GM18868 (cell line): ENCODE measurements around the gene ATP6V1C2.

Experiments
- ATAC-seq: cut with Tn5 transposase; IDR thresholded peaks from one replicate; pipeline ENCODE4 v1.9.1; 2021; ENCODE audit warnings: mild to moderate bottlenecking, moderate library complexity; ENCODE audit not compliant: unreplicated experiment

Gene ATP6V1C2, protein sequence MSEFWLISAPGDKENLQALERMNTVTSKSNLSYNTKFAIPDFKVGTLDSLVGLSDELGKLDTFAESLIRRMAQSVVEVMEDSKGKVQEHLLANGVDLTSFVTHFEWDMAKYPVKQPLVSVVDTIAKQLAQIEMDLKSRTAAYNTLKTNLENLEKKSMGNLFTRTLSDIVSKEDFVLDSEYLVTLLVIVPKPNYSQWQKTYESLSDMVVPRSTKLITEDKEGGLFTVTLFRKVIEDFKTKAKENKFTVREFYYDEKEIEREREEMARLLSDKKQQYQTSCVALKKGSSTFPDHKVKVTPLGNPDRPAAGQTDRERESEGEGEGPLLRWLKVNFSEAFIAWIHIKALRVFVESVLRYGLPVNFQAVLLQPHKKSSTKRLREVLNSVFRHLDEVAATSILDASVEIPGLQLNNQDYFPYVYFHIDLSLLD

DNA sequence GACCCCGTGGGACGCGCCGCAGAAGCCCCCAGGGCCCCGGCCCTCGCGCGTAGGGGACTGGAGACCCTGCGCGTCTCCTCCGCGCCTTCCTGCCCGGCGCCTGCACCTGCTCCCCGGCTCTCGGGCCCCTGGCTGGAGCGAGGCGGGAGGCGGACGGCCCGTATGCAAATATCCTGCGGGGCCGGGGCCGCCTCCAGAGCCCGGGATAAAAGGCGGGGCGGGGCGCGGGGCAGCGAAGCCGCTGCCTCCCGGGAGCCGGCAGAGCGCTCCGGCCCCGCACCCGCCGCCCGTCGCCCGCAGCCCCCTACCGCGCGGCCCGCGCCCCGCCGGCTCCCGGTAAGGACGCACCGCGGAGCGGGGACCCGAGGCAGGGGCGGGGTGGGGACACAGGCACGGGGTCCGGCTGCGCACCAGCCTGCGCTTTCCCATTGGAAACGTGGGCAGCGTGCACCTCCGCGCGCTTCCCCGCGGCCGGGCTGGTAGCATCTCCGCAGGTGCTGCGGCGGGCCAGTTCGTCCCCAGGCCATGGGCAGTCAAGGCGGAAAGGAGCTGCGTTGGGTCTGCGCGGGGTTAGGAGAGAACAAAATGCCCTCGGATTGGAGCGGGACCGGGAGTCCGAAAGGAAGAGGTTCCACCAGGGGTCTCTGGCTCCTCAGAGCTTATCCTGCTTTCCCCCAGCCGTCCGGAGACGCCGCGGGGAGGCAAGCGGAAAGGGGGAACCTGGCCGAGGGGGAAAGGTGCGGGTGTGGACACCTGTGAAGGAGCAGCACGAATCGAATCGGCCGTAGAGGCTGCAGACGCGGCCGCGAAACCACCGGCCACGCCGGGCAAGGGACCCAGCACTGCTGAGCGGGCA, at the start of gene ATP6V1C2:
TSS of gene ATP6V1C2 (plus strand) at position 235 of the 856 bp plus-strand sequence. CDS start 1,220 bp downstream, outside the sequence.
- peak; percentile 52 for ATAC-seq

DNA sequence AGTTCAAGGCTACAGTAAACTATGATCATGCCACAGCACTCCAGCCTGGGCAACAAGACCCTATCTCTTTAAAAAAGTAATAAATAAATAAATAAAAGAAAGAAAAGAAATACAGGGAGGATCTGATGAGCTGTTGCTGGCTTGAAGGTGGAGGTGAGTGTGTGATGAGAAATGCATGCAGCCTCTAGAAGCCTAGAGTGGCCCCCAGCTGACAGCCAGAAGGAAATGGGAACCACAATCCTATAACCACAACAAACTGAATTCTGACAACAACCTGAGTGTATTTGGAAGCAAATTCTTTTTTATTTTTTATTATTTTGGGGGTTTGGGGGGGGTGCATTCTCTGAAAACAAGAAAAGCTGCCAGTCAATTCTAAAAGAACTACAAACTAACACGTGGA, 46.3 kb upstream of the ATP6V1C2 start:
- no peak for ATAC-seq

DNA sequence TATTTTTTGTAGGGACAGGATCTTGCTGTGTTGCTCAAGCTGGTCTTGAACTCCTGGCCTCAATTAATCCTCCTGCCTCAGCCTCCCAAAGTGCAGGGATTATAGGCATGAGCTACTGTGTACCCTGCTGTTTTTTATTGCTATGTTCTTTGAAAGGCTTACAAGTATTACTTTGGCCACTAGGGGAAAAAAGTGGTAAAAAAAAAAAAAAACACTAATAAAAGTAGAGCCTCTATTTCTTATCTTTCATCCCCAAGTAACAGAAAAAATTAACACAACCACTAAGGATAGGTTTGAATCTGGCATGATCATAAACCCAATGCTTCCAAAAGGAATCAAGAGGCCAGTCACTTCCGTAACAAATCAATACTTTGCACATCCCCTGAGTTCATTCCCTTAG, 43.2 kb upstream of the ATP6V1C2 start:
- ATAC-seq: no peak

DNA sequence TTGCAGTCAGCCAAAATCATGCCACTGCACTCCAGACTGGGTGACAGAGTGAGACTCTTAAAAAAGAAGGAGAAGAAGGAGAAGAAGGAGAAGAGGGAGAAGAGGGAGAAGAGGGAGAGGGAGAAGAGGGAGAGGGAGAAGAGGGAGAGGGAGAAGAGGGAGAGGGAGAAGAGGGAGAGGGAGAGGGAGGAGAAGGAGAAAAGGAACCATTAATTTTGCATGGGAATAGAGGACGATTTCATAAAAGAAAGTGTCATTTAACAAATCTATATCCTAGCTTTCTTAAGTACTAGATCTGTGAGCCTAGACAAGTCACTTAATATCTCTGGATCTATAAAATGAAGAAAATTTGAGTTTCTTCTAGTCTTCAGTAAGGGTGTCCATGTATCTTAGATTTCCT, 41.2 kb upstream of the ATP6V1C2 start:
- ATAC-seq: no peak

DNA sequence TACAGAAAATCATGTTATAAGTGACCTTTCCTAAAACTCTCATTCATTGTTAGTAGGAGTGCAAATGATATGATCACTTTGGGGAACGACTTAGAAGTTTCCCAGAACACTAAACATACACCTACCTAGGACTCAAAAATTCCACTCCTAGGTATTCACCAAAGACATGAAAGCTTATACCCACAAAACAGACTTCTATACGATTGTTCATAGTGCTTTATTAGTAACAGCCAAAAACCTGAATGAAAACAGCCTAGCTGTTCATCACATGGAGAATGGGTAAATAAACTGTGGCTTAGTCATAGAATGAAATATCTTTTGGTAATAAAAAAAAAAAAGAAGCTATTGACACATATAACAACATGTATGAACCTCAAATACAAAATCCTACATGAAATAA, 40.5 kb upstream of the ATP6V1C2 start:
- no peak for ATAC-seq

DNA sequence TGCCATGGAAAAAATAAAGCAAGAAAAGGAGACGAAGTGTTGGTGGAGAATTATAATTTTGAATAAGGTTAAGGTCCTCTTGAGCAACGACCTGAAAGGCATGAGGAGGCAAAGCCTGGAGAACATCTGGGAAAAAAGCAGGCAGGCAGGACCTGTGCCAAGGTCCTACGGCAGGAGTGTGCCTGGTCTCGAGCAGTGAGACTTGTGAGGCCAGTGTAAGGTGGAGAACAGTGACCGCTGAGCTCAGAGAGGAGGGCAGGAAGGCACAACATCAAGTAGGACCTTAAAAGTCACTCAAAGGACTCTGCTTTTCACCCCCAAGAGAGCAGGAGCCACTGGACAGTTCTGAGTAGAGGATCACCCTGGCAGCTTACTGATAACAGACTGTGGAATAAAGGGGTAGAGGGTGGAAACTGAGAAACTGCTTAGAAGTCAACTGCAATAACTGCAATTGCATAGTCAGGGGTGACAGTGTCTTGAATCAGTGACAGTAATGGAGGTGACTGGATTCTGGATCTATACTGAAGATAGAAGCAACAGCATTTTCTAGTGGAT, 35.2 kb upstream of the ATP6V1C2 start:
- ATAC-seq: no peak

DNA sequence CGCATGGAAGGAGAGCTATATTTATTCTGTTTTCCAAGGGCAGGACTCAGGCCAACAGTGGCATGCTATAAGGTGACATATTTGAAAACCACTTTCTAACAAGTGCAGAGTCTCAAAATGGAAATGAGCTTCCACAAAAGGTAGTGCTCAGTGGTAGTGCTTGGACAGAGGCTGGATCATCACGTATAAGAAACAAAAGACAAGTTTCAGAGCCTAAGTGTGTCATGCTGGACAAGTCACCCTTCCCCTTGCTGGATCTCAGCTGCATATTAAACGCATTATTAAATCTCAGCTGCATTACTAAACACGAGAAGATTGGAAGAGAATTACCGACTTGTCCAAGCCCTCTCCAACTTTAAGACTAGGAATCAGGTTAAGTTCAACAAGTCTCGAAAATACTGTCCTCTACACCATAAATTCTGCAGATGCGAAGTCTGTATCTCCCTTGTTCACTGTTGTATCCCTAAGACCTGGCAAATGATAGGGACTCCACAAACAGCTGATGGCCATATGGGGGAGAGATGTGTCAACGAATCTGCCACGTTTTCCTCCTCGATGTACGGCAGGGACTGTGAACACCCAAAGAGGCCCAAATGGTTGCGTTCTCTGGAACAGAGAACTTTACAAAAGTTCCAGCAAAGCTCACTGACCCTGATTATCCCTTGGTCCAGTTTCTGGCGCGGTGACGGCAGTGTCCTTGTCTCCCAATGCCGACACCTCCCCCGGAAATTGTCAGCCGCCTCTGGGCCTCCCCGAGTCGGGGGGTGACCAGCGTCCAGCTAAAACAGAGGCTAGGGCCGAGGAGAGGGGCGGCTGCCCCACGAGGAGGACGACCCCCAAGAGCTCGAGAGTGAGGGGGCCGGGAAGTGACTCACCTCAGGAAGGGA, 32.3 kb upstream of the ATP6V1C2 start:
- ATAC-seq: peak; percentile 22

DNA sequence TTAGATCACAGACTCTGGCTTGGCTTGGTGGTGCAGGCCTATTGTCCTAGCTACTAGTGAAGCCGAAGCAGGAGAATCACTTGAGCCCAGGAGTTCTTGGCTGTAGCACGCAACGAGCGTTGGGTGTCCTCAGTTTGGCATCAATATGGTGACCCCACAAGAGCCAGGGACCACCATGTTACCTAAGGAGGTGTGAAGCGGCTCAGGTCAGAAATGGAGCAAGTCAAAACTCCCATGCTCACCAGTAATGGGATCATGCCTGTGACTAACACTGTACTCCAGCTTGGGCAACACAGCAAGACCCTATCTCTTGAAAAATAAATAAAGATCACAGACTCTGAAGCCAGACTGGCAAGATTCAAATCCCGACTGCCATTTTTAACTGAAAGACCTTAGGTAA, 29.9 kb upstream of the ATP6V1C2 start:
- no peak for ATAC-seq

DNA sequence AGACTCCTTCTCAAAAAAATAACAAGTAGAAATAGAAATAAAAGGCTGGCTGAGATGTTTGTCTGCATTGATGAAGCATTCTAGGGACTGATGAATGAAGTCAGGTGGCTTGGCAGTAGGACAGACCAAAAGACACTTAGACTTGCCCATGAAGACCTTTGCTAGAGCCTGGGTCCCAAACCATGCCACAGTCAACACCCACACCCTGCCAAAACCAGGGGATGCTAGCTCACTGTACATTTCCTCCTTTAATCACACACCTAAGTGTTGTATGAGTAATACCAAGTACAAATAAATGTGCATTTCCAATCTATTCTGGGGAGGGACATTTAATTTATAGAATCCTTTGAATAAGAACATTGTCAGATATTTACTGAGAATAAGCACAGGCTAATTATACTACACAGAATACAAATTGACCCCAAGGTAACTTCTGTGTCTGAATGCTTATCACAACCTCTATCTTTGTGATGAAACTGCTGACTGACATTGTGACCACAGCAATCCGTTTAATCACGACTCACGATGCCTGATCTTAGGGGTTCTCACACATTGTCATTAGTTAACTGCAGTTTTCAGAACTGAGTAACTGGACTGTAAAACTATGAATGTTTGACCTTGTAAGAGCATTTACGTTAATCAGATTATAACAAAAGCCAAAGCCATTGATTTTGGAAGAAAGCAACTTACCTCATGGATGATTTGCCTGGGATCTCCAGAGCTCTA, 21.2 kb upstream of the ATP6V1C2 start:
- no peak for ATAC-seq

DNA sequence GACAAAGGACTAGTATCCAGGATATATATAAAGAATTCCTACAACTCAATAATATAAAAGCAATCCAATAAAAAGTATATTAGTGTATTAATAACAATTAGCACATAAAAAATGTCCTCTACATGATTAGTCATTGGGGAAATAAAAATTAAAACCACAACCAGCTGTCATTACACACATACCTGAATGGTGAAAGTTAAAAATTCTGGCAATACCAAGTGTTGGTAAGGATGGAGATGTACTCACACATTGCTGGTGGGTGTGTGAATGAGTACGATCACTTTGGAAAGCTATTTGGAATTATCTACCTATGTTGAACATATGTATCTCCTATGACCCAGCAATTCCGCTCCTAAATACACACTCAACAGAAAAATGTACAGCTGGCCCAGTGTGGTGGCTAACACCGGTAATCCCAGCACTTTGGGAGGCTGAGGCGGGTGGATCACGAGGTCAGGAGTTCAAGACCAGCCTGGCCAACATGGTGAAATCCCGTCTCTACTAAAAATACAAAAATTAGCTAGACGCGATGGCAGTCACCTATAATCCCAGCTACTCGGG, 17.3 kb upstream of the ATP6V1C2 start:
- ATAC-seq: no peak

DNA sequence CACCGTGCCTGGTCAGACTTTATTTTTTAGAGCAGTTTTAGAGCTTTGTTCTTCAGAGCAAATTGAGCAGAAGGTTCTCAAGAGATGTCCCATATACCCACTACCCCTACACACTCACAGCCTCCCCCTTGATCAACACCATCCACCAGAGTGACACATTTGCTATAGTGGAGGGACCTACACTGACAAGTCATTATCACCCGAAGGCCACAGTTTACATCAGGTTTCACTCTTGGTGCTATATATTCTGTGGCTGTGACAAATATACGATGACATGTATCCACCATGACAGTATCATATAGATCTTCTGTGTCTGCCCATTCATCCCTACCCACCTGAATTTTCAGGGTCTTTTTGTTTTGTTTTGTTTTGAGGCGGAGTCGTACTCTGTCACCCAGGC, 15.4 kb upstream of the ATP6V1C2 start:
- ATAC-seq: no peak

DNA sequence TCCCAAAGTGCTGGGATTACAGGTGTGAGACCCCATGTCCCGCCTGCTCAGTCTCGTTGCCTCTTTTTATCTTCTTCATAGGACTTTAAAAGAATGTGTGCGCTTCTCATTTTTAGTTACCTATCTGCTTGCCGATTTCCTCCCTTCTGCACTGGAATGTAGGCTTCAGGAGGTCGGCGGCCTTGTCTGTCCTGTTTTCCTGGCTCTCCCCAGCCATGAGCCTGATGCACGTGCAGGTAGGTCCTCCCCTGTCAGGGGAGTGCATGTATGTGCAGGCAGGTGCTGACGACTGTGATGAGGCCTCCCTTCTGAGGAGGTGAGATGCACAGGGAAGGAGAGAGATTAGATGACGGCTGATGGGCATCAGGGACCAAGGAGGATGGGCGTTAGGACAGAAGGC, 13.6 kb upstream of the ATP6V1C2 start:
- ATAC-seq: no peak

DNA sequence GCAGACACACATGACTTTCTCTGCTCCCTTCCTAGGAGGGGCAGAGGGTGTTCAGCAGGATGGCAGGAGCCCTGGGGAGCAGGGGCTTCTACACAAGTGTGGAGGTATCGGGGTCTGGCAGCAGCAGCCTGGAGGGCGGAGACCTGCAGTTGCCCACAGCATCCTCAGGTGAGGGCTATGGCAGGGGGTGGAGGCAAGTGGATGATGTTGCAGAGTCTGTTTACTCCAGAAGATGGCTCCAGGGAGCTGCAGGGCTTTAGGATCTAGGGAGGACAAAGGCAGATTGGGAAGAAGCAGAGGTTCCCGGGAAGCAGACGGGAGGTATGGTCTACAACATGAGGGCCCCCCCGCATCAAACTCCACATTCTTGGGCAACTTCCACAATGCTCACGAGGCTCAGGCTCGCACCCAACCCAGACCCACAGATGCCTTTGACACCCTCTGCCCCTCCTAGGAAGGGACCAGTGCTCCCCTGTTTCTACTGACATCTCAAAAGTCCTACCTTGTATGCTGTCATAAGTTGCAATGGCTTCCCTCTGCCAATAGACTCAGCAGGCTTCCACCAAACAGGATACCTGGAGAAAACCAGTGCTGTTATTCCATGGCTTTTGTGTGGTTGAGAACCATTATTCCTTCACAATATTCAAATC, 12.0 kb upstream of the ATP6V1C2 start:
- no peak for ATAC-seq

DNA sequence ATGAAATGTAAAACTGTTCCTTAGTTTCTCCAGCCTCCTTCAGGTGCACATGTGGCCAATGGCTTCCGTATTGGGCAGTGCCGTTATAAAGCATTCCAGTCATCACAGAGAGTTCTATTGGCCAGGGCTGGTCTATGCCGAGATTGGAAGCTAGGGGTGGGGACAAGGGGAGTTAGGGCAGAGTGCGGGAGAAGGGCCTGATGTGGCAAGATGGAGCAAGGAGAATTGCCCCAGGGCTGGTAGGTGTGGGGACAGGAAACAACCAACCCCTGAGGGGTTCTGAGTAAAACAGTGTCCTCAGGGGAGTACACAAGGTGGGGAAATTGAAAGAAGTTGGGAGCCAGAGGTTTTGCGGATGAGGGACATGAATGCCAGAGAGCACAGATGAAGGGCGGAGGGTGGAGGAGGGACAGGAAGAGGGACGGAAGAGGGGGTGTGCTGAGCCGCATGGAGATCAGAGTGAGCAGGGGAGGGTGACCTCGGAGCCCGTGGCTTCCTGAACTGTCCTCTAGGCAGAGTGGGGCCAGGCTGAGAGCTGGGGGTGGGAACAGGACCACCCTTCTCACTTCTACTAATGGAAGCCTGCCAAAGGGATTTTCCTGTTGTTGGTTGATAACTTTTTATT, 9.1 kb upstream of the ATP6V1C2 start:
- ATAC-seq: no peak

DNA sequence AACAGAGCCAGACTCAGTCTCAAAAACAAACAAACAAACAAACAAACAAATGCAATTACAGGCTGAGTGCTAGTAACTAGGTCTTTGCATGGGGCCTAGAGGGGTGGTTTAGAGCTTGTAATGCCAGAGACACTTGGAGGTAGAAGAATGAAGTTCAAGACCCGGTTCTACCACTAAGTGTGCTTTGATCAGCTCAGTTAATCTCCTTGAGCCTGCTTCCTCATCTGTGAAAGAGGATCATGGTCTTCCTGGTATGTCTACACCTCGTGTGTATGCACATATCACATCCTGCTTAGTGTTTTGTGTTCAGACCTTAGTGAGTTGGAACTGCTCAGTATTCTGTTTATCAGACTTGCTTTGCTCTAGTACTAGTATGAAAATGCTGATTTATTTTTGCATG, 4.8 kb upstream of the ATP6V1C2 start:
- ATAC-seq: no peak

DNA sequence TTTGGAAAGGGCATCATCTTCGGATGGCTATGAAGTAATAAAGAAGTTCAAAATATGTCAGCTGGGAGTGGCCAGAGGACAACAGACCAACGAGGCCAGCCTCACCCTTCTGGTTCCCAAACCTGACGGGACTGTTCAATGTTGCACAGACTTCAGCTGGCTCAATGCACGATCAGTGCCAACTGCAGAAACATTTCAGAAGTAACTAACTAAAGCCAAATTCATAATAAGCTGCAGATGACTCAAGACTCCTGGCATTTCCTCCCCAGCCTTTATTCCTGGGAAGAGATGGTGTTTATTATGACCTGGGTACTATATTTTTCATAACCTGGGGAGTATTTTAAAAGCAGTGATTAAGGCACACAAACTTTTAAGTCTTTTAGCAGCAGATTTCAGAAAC, 3.8 kb upstream of the ATP6V1C2 start:
- ATAC-seq: no peak

DNA sequence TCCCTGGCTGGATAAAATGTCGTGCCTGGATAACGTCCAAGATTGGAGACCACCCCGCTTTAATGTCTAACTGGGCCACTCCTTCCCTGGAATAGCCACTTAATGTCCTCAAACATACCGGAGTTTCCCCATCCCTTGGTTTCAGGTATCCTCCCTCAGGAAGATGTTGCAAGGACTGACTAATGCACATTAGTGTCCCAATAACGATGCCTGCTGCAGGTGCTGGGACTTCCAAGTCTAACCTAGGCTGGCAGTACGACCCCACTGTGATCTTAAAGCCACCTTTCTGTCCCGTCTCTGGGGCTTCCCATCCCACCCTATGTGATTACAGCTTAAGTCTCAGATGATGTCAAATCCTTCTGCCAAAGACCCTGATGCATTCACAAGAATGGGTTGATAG, 1.1 kb upstream of the ATP6V1C2 start:
- ATAC-seq: no peak

DNA sequence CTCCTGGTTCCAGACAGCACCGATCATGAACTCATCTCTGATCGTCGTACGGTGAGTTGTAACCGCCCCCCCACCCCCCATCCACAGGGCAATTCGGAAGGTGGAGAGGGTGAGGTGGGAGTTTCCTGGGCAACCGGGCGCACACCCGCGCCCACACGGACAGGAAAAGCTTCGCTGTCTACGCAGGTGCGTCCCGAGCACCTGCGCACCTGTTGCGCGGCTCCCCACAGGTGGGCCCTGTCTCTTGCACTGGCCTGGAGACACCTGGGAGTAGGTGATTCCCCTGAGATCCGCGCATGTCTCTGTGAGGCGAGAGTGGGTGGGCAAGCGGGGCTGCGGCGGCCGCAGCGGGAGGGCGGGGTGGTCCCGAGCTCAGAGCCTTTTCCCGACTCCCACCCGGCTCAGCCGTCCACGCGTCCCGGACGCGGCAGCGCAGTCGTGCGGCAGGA, 459 bp upstream of the ATP6V1C2 start:
- no peak for ATAC-seq
